Panc1 (cell line): ENCODE measurements around the gene METTL26.

Experiments
- POLR2AphosphoS5 ChIP-seq: IDR thresholded peaks from 2 replicates; pipeline ENCODE4 v1.6.1; 2012; ENCODE audit warnings: mild to moderate bottlenecking, low read depth, low read length, moderate library complexity
- SIN3A ChIP-seq: IDR thresholded peaks from 2 replicates; pipeline ENCODE4 v1.6.1; 2012; ENCODE audit warnings: low read depth, mild to moderate bottlenecking, low read length, moderate library complexity, borderline replicate concordance; ENCODE audit not compliant: insufficient read depth
- TF ChIP-seq, protein P1 (sequence below): fragments of 450-650 bp; IDR thresholded peaks from 2 replicates; pipeline ENCODE4 v1.5.1; 2017; ENCODE audit warnings: mild to moderate bottlenecking
- TF ChIP-seq, protein P2 (sequence below), 2 experiments: IDR thresholded peaks; 2 replicates each; pipeline ENCODE4 v1.6.1; 2011 to 2012; ENCODE audit warnings: low read depth in 2 of 2, control low read depth in 1 of 2, low read length in 1 of 2, mild to moderate bottlenecking in 1 of 2, moderate library complexity in 1 of 2; ENCODE audit not compliant: insufficient read depth in 1 of 2

DNA sequence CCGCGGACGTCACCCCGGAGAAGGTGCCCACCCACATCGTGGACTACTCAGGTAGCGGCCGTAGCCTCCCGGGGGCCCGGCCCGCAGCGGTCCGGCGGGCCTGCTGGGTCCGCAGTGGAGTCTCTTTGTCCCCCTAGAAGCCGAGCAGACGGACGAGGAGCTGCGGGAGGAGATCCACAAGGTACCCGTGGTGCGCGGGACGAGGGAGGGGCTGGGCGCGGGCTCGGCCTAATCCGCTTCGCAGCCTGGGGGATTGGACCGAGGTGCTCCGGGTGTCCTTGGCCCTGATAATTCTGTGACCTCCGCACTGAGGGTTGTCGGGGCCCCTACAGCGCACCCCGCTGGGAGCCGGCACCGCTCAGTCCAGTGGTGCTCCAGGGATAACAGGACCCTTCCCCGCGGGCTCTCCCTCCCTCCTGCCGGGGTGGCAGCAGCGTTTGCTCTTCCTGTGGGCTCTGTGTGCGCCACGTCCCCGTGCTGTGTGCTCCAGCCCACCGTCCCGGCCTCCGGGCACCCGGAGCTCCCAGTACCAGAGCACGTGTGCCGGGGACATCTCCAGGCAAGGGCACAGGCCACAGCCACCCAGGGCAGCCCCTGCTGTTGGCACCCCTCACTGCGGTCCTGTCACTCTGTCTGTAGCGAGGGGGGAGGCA lies 32.5 kb upstream of the METTL26 start:
- TF ChIP-seq, protein P1, sequence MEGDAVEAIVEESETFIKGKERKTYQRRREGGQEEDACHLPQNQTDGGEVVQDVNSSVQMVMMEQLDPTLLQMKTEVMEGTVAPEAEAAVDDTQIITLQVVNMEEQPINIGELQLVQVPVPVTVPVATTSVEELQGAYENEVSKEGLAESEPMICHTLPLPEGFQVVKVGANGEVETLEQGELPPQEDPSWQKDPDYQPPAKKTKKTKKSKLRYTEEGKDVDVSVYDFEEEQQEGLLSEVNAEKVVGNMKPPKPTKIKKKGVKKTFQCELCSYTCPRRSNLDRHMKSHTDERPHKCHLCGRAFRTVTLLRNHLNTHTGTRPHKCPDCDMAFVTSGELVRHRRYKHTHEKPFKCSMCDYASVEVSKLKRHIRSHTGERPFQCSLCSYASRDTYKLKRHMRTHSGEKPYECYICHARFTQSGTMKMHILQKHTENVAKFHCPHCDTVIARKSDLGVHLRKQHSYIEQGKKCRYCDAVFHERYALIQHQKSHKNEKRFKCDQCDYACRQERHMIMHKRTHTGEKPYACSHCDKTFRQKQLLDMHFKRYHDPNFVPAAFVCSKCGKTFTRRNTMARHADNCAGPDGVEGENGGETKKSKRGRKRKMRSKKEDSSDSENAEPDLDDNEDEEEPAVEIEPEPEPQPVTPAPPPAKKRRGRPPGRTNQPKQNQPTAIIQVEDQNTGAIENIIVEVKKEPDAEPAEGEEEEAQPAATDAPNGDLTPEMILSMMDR = no peak
- TF ChIP-seq POLR2AphosphoS5 = no peak
- TF ChIP-seq, protein P2, sequence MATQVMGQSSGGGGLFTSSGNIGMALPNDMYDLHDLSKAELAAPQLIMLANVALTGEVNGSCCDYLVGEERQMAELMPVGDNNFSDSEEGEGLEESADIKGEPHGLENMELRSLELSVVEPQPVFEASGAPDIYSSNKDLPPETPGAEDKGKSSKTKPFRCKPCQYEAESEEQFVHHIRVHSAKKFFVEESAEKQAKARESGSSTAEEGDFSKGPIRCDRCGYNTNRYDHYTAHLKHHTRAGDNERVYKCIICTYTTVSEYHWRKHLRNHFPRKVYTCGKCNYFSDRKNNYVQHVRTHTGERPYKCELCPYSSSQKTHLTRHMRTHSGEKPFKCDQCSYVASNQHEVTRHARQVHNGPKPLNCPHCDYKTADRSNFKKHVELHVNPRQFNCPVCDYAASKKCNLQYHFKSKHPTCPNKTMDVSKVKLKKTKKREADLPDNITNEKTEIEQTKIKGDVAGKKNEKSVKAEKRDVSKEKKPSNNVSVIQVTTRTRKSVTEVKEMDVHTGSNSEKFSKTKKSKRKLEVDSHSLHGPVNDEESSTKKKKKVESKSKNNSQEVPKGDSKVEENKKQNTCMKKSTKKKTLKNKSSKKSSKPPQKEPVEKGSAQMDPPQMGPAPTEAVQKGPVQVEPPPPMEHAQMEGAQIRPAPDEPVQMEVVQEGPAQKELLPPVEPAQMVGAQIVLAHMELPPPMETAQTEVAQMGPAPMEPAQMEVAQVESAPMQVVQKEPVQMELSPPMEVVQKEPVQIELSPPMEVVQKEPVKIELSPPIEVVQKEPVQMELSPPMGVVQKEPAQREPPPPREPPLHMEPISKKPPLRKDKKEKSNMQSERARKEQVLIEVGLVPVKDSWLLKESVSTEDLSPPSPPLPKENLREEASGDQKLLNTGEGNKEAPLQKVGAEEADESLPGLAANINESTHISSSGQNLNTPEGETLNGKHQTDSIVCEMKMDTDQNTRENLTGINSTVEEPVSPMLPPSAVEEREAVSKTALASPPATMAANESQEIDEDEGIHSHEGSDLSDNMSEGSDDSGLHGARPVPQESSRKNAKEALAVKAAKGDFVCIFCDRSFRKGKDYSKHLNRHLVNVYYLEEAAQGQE (IDR thresholded peaks at IDR 0.05; ENCODE audit: insufficient read depth in 1 of 2, low read depth in 2 of 2, low read length in 1 of 2) = no peak
- no peak for TF ChIP-seq SIN3A
